Heart left ventricle (tissue), 13 donors: Measurements from ENCODE around the gene DIP2C.

Source experiments
- CTCF ChIP-seq, 12 donors: fragments of 200-600 bp; sonication (generic) in 4 of 12; IDR thresholded peaks; one replicate each; pipeline versions ENCODE4 v1.5.0 to v1.8.0; 2018 to 2022; ENCODE audit warnings: antibody characterized with exemption in 12 of 12, mild to moderate bottlenecking in 5 of 12
- POLR2A ChIP-seq, 2 donors: fragments of 450-650 bp; IDR thresholded peaks; one replicate each; pipeline ENCODE4 v1.6.1; 2017; ENCODE audit warnings: antibody characterized with exemption in 2 of 2, mild to moderate bottlenecking in 2 of 2, moderate library complexity in 2 of 2
- donor health status: ischemic (EF 13 %, LVEDD 7.1; RV severe dilation, severe dysfunction).
- donor health status: DM: no; HTN: yes; CAD: no.
- donor health status: DM: no; HTN: no; CAD: no.
- donor health status: ischemic (EF 25% LVEDD 6.9; RV normal size, moderate dysfunction).
- donor health status: ischemic (EF 25% LVEDD 5.7; RV mildly dilated, moderate dysfunction).
- donor health status: ischemic (EF 35%, LVEDD 5.7; RV mildly dilated, moderate dysfunction).
- donor health status: nonischemic (EF 11% LVEDD 7.7; RV severe dilation, severe dysfunction).
- donor health status: DM: yes; HTN: yes; CAD: no.
- donor health status: PGD.
- donor health status: ischemic (EF 29% LVEDD 5.4; RV normal size, mild dysfunction).
- donor health status: nonischemic (EF 23%, LVEDD 6.1; RV moderate dilation, normal function).

- TF ChIP-seq CTCF (IDR thresholded peaks at IDR 0.05): no peak
- no peak for TF ChIP-seq POLR2A (IDR thresholded peaks at IDR 0.05)
Observed at GRCh38 chr10:664893-665292, 24.6 kb downstream of the DIP2C start.
